ENCODE data around the gene TSPY1.
"Not testable (repeated sequence)": the region's sequence is repeated elsewhere in the genome, so short reads cannot be mapped to it uniquely, and the experiment has no call there.

TSPY1 gene, protein sequence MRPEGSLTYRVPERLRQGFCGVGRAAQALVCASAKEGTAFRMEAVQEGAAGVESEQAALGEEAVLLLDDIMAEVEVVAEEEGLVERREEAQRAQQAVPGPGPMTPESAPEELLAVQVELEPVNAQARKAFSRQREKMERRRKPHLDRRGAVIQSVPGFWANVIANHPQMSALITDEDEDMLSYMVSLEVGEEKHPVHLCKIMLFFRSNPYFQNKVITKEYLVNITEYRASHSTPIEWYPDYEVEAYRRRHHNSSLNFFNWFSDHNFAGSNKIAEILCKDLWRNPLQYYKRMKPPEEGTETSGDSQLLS

GRCh38 chrY:9466655-9467054, at the start of gene TSPY1:
TSS of gene TSPY1 (plus strand) at chrY:9466955. CDS start at chrY:9467001, 46 bp downstream.
- not testable (repeated sequence) for ATAC-seq

DNA sequence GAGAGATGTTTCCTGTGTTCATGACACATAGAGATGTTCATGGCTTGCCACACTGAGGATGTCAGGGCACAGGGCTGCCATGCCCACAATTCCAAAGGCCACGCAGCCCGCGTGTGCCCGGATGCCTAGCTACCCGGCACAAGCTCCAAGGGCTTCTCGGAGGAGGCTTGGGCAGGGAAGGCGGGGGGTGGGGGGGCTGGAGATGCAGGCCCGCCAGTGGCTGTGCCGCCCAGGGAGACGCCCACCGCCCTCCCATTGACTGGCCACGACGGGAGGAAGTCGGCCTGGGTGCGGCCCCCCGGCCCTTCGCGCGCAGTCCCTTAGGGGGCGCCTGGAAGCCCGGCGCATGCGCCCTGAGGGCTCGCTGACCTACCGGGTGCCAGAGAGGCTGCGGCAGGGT, 20.2 kb downstream of the TSPY1 start, which contains the start of gene TSPY9:
TSS of gene TSPY9 (plus strand) at position 301 of the 400 bp plus-strand sequence. CDS start at position 347, 46 bp downstream.
- not testable (repeated sequence) for ATAC-seq

GRCh38 chrY:9504396-9504795, 37.6 kb downstream of the TSPY1 start:
- ATAC-seq = not testable (repeated sequence)

- not testable (repeated sequence) for ATAC-seq
Measured at GRCh38 chrY:9516287-9516686, 49.5 kb downstream of the TSPY1 start.

Data from activated CD4-positive, CD25-positive, alpha-beta regulatory T cell treated with anti-CD3 and anti-CD28 coated beads, Interleukin-2, amount 50 U/mL, for 24 hours (primary cell).